UCSD-AML1 (cell line): Measurements from ENCODE around the gene JAG2.

Experiments
- DNase-seq: peaks from one replicate; lab custom pipeline; 2025; ENCODE audit not compliant: unreplicated experiment; lab: John Stamatoyannopoulos, UW

Gene JAG2

GRCh38 chr14:105094193-105094907 is 74.2 kb downstream of the JAG2 start:
- no peak for DNase-seq

- DNase-seq: peak; percentile 76
Measured at GRCh38 chr14:105093431-105094192, 75.0 kb downstream of the JAG2 start.

GRCh38 chr14:105093038-105093430 is 75.5 kb downstream of the JAG2 start:
- DNase-seq: peak; percentile 38

- DNase-seq: no peak
Measured at GRCh38 chr14:105092171-105093037, 76.2 kb downstream of the JAG2 start.

GRCh38 chr14:105091517-105092170 is 76.9 kb downstream of the JAG2 start:
- no peak for DNase-seq

- DNase-seq: no peak
Measured at GRCh38 chr14:105091054-105091516, 77.5 kb downstream of the JAG2 start.
